Neural cell (in vitro differentiated cells): Measurements from ENCODE around the gene KSR2. TPM values are rescaled to one million over a fixed set of nuclear protein-coding genes. Genes with fewer than 3 reads are reported as not detected.

ENCODE experiments used
- H2AFZ ChIP-seq: fragments of 200-600, 300-800 bp; sonication (generic), shearing (Covaris generic); 2 replicates; pipeline ENCODE4 v1.6.0; 2014; ENCODE audit warnings: low read depth, mild to moderate bottlenecking, antibody characterized with exemption, low read length, moderate library complexity
- H3F3A ChIP-seq: fragments of 200-600 bp; shearing (Covaris generic); 2 replicates; pipeline ENCODE4 v1.6.1; 2016; ENCODE audit warnings: mild to moderate bottlenecking, moderate library complexity, mixed read lengths, antibody characterized with exemption, low read length; ENCODE audit not compliant: insufficient read depth, poor library complexity, severe bottlenecking
- H3K27ac ChIP-seq: fragments of 200-600, 300-800 bp; sonication (generic), shearing (Covaris generic); 2 replicates; pipeline ENCODE4 v1.5.1; 2014; ENCODE audit warnings: mild to moderate bottlenecking, low read length, moderate library complexity
- H3K27me3 ChIP-seq: fragments of 300-800, 200-600 bp; sonication (generic), shearing (Covaris generic); 2 replicates; pipeline ENCODE4 v1.6.0; 2014; ENCODE audit warnings: mild to moderate bottlenecking, low read depth, low read length, moderate library complexity; ENCODE audit not compliant: insufficient read depth
- H3K36me3 ChIP-seq: fragments of 300-800, 200-600 bp; sonication (generic), shearing (Covaris generic); 2 replicates; pipeline ENCODE4 v1.5.1; 2014; ENCODE audit warnings: mild to moderate bottlenecking, antibody characterized with exemption, low read length, moderate library complexity; ENCODE audit not compliant: insufficient read depth
- H3K4me2 ChIP-seq: fragments of 300-800, 200-600 bp; sonication (generic), shearing (Covaris generic); 2 replicates; pipeline ENCODE4 v1.6.0; 2014; ENCODE audit warnings: mild to moderate bottlenecking, low read length
- H3K4me3 ChIP-seq: fragments of 300-800, 200-600 bp; sonication (generic), shearing (Covaris generic); 2 replicates; pipeline ENCODE4 v1.5.1; 2014; ENCODE audit warnings: mild to moderate bottlenecking, low read length, moderate library complexity
- H3K79me2 ChIP-seq: fragments of 200-600 bp; shearing (Covaris generic); replicated peaks from 2 replicates; pipeline ENCODE4 v1.6.0; 2014; ENCODE audit warnings: mild to moderate bottlenecking, low read length, moderate library complexity; ENCODE audit not compliant: insufficient read depth
- H3K9ac ChIP-seq: fragments of 300-800, 200-600 bp; sonication (generic), shearing (Covaris generic); 2 replicates; pipeline ENCODE4 v1.6.1; 2016; ENCODE audit warnings: mild to moderate bottlenecking, low read length, mixed read lengths
- H3K9me2 ChIP-seq: fragments of 200-600 bp; shearing (Covaris generic); 2 replicates; pipeline ENCODE4 v1.6.1; 2016; ENCODE audit warnings: mild to moderate bottlenecking, low read length, mixed read lengths; ENCODE audit not compliant: insufficient read depth
- H3K9me3 ChIP-seq: fragments of 200-600, 300-800 bp; sonication (generic), shearing (Covaris generic); 2 replicates; pipeline ENCODE4 v1.6.1; 2016; ENCODE audit warnings: mild to moderate bottlenecking, mixed run types, low read length, moderate library complexity, mixed read lengths
- H4K20me1 ChIP-seq: fragments of 200-600 bp; shearing (Covaris generic); 2 replicates; pipeline ENCODE4 v1.6.1; 2016; ENCODE audit warnings: mild to moderate bottlenecking, mixed run types; ENCODE audit not compliant: insufficient read depth
- EP300 ChIP-seq: fragments of 450-650 bp; conservative IDR thresholded peaks from 2 replicates; pipeline ENCODE4 v1.6.1; 2014; ENCODE audit warnings: antibody characterized with exemption, mild to moderate bottlenecking, moderate library complexity; ENCODE audit not compliant: poor library complexity, severe bottlenecking
- EZH2 ChIP-seq: fragments of 200-600, 300-800 bp; shearing (Covaris generic), sonication (generic); IDR thresholded peaks from 2 replicates; pipeline ENCODE4 v1.6.1; 2014; ENCODE audit warnings: antibody characterized with exemption, low read length, borderline replicate concordance, mild to moderate bottlenecking; ENCODE audit not compliant: insufficient read depth, poor library complexity, severe bottlenecking
- MXI1 ChIP-seq: fragments of 450-650 bp; conservative IDR thresholded peaks from 2 replicates; pipeline ENCODE4 v1.6.1; 2014; ENCODE audit warnings: antibody characterized with exemption, mild to moderate bottlenecking; ENCODE audit not compliant: poor library complexity, severe bottlenecking
- POLR2AphosphoS5 ChIP-seq: IDR thresholded peaks from 2 replicates; pipeline ENCODE4 v1.6.1; 2012
- RAD21 ChIP-seq: fragments of 450-650 bp; conservative IDR thresholded peaks from 2 replicates; pipeline ENCODE4 v1.6.1; 2014; ENCODE audit warnings: antibody characterized with exemption, mild to moderate bottlenecking, moderate library complexity
- SMC3 ChIP-seq: fragments of 450-650 bp; conservative IDR thresholded peaks from 2 replicates; pipeline ENCODE4 v1.6.1; 2014; ENCODE audit warnings: antibody characterized with exemption, mild to moderate bottlenecking, moderate library complexity; ENCODE audit not compliant: poor library complexity
- TAF1 ChIP-seq: IDR thresholded peaks from 2 replicates; pipeline ENCODE4 v1.6.1; 2012; ENCODE audit warnings: low read depth
- polyA plus RNA-seq: library from polyadenylated mRNA; depleted of rRNA; stranded (reverse); fragments of >200 nt; gene quantifications from 2 replicates; pipeline ENCODE4 v1.2.3, GENCODE V29; 2014
- TF ChIP-seq, protein P1 (sequence below): IDR thresholded peaks from 2 replicates; pipeline ENCODE4 v1.6.1; 2012; ENCODE audit warnings: borderline replicate concordance
- TF ChIP-seq, protein P2 (sequence below): fragments of 450-650 bp; IDR thresholded peaks from 2 replicates; pipeline ENCODE4 v1.5.1; 2014; ENCODE audit warnings: antibody characterized with exemption, mild to moderate bottlenecking, moderate library complexity; ENCODE audit not compliant: poor library complexity, severe bottlenecking

KSR2 gene
- polyA plus RNA-seq, 1 donor from 2014 or later: 3.0 TPM

DNA sequence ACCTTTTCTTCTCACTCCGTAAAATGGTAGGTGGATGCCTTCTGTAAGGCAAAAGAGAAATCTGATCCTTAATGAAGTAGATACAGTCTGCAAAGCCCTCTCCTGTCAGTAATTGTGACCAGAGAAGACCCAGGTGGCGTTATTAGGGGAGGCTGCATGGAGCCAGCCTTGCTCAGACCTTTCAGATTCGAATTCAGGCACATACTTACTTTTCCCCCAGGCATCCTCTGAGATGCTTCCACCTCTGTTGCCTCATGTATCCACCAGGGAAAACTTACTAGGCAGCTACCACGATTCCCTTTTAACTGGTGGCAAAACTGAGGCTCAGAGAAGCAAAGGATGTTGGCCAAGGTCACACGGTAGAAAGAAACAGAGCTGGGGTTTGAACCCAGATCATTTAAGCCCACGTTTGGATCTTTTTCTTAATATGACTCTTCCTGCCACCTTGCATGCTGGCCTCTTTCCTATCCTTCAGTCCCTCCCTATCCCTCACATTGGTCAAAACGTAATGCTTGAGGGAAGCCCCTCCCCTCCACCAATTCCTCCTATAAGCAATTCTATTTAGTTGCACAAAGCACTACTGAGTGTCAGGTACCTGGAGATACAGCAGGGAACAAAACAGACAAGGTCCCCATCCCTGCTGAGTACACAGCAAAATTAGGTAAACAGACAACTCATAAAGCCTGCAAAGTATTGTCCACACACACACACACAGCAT lies 179.4 kb downstream of the KSR2 start:
- Histone ChIP-seq H3K4me2 (no peak overlapping the region), H3K9me2 (no peaks in the 10 kb centered on the region), H4K20me1 (no peaks in the 10 kb centered on the region), H3K4me3 (no peak overlapping the region), H3K27ac (no peak overlapping the region), H3K9me3 (no peaks in the 10 kb centered on the region), H3K9ac (no peak overlapping the region), H3K79me2 (no peaks in the 10 kb centered on the region), H2AFZ (no peak overlapping the region), H3K36me3 (no peaks in the 10 kb centered on the region), H3F3A (no peaks in the 10 kb centered on the region), H3K27me3 (no peaks in the 10 kb centered on the region)
- TF ChIP-seq MXI1 (no peak), EP300 (no peak), RAD21 (no peak), EZH2 (no peak), TAF1 (no peak), POLR2AphosphoS5 (no peak), SMC3 (no peak)
- TF ChIP-seq, protein P1, sequence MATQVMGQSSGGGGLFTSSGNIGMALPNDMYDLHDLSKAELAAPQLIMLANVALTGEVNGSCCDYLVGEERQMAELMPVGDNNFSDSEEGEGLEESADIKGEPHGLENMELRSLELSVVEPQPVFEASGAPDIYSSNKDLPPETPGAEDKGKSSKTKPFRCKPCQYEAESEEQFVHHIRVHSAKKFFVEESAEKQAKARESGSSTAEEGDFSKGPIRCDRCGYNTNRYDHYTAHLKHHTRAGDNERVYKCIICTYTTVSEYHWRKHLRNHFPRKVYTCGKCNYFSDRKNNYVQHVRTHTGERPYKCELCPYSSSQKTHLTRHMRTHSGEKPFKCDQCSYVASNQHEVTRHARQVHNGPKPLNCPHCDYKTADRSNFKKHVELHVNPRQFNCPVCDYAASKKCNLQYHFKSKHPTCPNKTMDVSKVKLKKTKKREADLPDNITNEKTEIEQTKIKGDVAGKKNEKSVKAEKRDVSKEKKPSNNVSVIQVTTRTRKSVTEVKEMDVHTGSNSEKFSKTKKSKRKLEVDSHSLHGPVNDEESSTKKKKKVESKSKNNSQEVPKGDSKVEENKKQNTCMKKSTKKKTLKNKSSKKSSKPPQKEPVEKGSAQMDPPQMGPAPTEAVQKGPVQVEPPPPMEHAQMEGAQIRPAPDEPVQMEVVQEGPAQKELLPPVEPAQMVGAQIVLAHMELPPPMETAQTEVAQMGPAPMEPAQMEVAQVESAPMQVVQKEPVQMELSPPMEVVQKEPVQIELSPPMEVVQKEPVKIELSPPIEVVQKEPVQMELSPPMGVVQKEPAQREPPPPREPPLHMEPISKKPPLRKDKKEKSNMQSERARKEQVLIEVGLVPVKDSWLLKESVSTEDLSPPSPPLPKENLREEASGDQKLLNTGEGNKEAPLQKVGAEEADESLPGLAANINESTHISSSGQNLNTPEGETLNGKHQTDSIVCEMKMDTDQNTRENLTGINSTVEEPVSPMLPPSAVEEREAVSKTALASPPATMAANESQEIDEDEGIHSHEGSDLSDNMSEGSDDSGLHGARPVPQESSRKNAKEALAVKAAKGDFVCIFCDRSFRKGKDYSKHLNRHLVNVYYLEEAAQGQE: no peak
- TF ChIP-seq, protein P2, sequence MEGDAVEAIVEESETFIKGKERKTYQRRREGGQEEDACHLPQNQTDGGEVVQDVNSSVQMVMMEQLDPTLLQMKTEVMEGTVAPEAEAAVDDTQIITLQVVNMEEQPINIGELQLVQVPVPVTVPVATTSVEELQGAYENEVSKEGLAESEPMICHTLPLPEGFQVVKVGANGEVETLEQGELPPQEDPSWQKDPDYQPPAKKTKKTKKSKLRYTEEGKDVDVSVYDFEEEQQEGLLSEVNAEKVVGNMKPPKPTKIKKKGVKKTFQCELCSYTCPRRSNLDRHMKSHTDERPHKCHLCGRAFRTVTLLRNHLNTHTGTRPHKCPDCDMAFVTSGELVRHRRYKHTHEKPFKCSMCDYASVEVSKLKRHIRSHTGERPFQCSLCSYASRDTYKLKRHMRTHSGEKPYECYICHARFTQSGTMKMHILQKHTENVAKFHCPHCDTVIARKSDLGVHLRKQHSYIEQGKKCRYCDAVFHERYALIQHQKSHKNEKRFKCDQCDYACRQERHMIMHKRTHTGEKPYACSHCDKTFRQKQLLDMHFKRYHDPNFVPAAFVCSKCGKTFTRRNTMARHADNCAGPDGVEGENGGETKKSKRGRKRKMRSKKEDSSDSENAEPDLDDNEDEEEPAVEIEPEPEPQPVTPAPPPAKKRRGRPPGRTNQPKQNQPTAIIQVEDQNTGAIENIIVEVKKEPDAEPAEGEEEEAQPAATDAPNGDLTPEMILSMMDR: no peak

DNA sequence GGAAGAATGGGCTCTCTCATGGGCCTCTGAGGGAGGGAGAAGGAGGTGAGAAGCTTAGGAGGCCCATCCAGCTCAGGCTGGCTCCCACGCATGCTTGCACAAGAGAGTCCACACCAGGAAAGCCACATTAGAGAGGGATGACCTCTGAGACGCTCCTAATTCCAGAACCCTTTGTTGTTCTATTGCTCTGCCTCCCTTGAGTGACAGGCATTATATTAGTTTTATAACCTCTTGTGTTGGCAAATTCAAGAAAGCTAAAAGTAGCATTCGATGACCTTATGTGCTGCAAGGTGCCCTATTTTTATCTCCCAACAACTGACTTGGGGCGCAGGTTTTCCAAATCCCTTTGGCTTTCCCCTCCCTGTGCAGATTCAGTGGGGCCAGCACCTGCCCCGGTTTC lies 190.1 kb downstream of the KSR2 start:
- no peak overlapping the region for H3K27ac ChIP-seq
- no peaks in the 10 kb centered on the region for H3F3A ChIP-seq
- no peaks in the 10 kb centered on the region for H4K20me1 ChIP-seq
- no peak overlapping the region for H3K9ac ChIP-seq
- no peaks in the 10 kb centered on the region for H3K36me3 ChIP-seq
- H3K4me3 ChIP-seq: no peak overlapping the region
- no peaks in the 10 kb centered on the region for H3K9me2 ChIP-seq
- H2AFZ ChIP-seq: no peak overlapping the region
- H3K27me3 ChIP-seq: no peaks in the 10 kb centered on the region
- H3K9me3 ChIP-seq: no peaks in the 10 kb centered on the region
- H3K4me2 ChIP-seq: no peak overlapping the region
- TF ChIP-seq RAD21 (no peak), TAF1 (no peak), POLR2AphosphoS5 (no peak), SMC3 (no peak), EZH2 (no peak), MXI1 (no peak), EP300 (no peak)
- TF ChIP-seq, protein P1: no peak
- TF ChIP-seq, protein P2: no peak
- H3K79me2 ChIP-seq: no peaks in the 10 kb centered on the region
